Mucosa of descending colon (tissue), 3 donors: Measurements from ENCODE around the gene FGR. TPM values are rescaled to one million over a fixed set of nuclear protein-coding genes. Genes with fewer than 3 reads are reported as not detected.

ENCODE experiments used
- ATAC-seq: fragments of 200-7000 bp; cut with Tn5 transposase; one replicate; pipeline ENCODE4 v1.9.1; 2020; ENCODE audit warnings: mild to moderate bottlenecking, moderate library complexity
- DNase-seq, 3 donors: peaks; one replicate each; pipeline ENCODE4 v3.0.0-alpha.2; 2020
- H3K36me3 ChIP-seq: fragments of 200-600 bp; one replicate; pipeline ENCODE4 v1.8.0; 2021; ENCODE audit warnings: low read depth, mild to moderate bottlenecking
- H3K4me1 ChIP-seq: fragments of 200-600 bp; one replicate; pipeline ENCODE4 v1.8.0; 2021; ENCODE audit warnings: low read depth, mild to moderate bottlenecking
- H3K4me3 ChIP-seq: fragments of 200-600 bp; one replicate; pipeline ENCODE4 v1.8.0; 2021; ENCODE audit warnings: mild to moderate bottlenecking
- H3K9me3 ChIP-seq: fragments of 200-600 bp; one replicate; pipeline ENCODE4 v1.8.0; 2021; ENCODE audit warnings: mild to moderate bottlenecking
- intact Hi-C, 2 donors: fragments of 100-400 bp; cut with DNase I in 1 of 2; cut with micrococcal nuclease in 1 of 2; formaldehyde crosslinking; loops; one replicate each; pipeline versions ENCODE4 v1.11.0 to v1.11.1; 2022; cut with DNase I, micrococcal nuclease
- total RNA-seq, 3 donors: library from RNA; stranded (reverse); fragmentation: NEBNext Ultra II Directional in 2 of 3; extraction: Animal tissue kit (Norgen Biotek cat#: 25700) in 2 of 3; gene quantifications; one replicate each; pipeline versions ENCODE4 v1.2.1 to v1.2.4, GENCODE V29; 2021 to 2023
- TF ChIP-seq, protein P1 (sequence below): fragments of 200-600 bp; IDR thresholded peaks from one replicate; pipeline ENCODE4 v1.8.0; 2022; ENCODE audit warnings: antibody characterized with exemption, mild to moderate bottlenecking
- donor health status: DM: no; HTN: no; CAD: no; lungs with moderate emphysema.
- donor health status: DM: no; HTN: no; CAD: no.
- donor health status: DM: no; HTN: yes; CAD: no.

FGR gene
- total RNA-seq, 3 donors from 2014 or later = 2.3 to 5.7 (median 5.3) TPM

DNA sequence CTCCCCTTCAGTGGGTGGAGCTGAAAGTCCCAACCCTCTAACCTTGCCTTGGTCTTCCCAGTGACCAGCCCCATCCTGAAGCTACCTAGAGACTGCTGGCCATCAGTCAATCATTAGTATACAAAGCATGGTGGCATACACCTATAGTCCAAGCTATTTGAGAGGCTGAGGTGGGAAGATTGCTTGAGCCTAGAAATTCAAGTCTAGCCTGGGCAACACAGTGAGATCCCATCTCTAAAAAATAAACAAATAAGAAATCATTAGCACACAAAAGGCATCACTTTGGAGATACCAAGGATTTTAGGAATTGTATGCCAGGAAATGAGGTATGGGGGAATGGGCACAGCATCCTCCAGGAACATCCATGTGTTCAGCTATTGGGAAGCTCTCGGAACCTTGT, 41.4 kb upstream of the FGR start:
- DNase-seq = no peak
- intact Hi-C loops = no loop called here

DNA sequence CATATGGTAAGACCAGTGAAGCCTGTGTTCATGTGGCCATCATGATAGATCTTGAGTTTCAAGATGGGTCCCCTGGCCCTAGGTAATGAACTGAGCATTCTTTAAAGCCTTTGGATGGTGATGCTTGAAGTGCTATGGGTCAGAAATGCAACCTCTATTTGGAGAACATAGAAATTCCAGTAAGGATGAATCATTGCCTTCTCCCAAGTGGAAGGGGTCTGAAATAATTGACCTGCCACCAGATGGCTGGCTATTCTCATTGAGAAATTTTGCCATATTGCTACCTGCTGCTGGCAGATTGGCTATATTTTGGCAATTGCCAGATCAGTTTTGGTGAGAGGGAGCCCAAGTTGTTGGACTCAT, 37.7 kb upstream of the FGR start:
- TF ChIP-seq, protein P1, sequence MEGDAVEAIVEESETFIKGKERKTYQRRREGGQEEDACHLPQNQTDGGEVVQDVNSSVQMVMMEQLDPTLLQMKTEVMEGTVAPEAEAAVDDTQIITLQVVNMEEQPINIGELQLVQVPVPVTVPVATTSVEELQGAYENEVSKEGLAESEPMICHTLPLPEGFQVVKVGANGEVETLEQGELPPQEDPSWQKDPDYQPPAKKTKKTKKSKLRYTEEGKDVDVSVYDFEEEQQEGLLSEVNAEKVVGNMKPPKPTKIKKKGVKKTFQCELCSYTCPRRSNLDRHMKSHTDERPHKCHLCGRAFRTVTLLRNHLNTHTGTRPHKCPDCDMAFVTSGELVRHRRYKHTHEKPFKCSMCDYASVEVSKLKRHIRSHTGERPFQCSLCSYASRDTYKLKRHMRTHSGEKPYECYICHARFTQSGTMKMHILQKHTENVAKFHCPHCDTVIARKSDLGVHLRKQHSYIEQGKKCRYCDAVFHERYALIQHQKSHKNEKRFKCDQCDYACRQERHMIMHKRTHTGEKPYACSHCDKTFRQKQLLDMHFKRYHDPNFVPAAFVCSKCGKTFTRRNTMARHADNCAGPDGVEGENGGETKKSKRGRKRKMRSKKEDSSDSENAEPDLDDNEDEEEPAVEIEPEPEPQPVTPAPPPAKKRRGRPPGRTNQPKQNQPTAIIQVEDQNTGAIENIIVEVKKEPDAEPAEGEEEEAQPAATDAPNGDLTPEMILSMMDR = no peak
- ATAC-seq = no peak
- DNase-seq = no peak
- intact Hi-C loops = no loop called here
- Histone ChIP-seq H3K4me1 (peaks cover 13% of the 10 kb centered on the region), H3K36me3 (no peaks in the 10 kb centered on the region), H3K4me3 (no peak overlapping the region), H3K9me3 (no peaks in the 10 kb centered on the region)

More for the DNA sequence above, 41.4 kb upstream of the FGR start:
- no peak for ATAC-seq
- Histone ChIP-seq H3K9me3 (peaks cover 18% of the 10 kb centered on the region), H3K36me3 (no peaks in the 10 kb centered on the region), H3K4me1 (peaks cover 10% of the 10 kb centered on the region), H3K4me3 (no peak overlapping the region)
- TF ChIP-seq, protein P1 = no peak

DNA sequence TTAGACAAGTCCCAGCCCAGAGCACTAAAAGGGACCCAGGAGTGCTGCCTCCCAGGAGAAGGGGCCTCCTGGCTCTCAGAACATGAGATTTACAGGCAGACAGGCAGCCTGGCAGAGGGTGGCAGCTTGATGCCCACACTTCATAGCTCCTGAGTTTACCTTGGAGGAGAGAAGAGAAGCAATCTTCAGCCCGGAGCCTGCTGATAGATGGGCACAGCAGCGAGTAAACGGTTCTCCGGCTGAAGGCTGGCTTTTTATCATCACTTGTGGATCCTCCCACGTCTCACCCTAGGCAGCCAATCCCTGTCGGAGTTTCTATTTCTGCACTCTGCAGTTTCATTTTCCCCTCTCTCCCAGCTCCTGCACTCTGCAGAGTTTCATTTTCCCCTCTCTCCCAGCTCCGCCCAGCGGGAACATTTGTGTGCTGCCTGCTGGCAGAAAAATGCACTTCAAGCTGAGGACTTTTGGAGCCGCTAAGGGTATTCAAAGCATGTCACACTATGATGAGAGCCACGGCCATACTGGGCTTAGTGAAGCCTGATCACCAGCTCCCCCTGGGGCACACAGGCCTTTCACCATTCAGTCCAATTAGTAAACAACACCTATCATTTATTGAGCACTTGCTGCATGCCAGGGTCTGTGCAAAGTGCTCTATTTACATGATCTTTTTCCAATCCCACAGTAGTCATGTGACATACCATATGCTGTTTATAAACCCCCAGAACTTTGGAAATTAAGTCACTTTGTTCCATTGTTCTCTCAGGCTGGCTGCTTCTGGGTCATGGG, 37.2 kb upstream of the FGR start, which contains the start of gene IFI6:
Gene IFI6 (minus strand): TSS at position 229 of the 786 bp plus-strand sequence. CDS start 2,878 bp downstream, outside the sequence.
- Histone ChIP-seq H3K4me3 (no peak within 1 kb of the TSS), H3K36me3 (no peaks in the 10 kb centered on the region), H3K9me3 (no peaks in the 10 kb centered on the region), H3K4me1 (peaks cover 13% of the 10 kb centered on the region)
- ATAC-seq (peak; percentile 98), DNase-seq (peak; percentile 81 to 86 (median 82))
- intact Hi-C loops = no loop called here
- TF ChIP-seq, protein P1 = peak; percentile 33

DNA sequence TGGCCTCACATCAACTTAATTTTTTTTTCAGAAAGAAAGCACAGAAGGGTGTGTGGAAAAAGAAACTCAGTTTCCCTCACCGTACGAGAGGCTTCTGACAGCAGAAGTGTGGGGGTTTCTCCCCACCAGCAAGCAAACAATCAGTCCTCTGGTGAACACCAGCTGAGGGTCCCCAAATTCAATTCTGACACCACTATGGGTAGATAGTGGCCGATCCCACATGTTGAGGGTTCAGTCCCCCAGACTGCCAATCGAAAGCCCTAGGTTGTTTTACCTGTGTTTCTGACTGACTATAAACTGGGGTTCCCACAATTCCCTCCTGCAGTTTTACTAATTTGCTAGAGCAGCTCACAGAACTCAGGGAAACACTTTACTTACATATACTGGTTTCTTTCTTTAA, 34.9 kb upstream of the FGR start:
- Histone ChIP-seq H3K9me3 (no peaks in the 10 kb centered on the region), H3K36me3 (no peaks in the 10 kb centered on the region), H3K4me1 (peaks cover 13% of the 10 kb centered on the region), H3K4me3 (no peak overlapping the region)
- ATAC-seq (no peak), DNase-seq (no peak)
- TF ChIP-seq, protein P1 = no peak
- intact Hi-C loops = no loop called here

DNA sequence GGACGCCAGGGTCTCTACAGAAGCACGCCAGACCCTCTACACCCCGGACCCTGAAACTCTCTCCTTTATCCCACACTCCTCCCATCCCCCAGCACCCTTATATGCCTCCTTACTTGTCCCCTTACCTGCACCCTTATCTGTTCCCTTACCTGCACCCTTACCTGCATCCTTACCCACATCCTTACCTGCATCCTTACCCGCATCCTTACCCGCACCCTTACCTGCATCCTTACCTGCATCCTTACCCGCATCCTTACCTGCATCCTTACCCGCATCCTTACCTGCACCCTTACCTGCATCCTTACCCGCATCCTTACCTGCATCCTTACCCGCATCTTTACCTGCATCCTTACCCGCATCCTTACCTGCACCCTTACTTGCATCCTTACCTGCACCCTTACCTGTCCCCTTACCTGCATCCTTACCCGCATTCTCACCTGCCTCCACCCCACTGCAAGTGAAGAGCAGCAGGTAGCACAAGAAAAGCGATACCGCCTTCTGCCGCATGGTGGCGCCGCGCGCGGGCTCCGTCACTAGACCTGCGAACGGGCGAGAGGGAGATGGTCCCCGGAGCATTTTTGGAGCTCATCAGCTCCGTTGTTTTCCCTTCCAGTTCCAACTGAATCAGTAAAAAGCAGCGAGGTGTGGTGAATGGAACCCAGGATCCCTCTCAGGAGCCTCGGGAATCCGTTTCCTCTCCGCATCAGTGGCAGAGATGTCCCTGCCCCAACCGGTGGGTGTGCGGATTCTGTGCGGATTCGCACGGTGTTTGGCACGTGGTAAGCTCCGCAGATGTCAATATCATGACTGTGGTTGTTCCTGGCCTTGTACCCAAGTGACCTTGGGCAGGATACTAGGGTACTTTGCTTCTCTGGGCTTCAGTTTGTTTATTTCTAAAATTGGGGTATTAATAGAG, 34.1 kb upstream of the FGR start:
- peak; percentile 86 to 91 (median 90) for DNase-seq
- H3K4me3 ChIP-seq = no peak overlapping the region
- no peaks in the 10 kb centered on the region for H3K9me3 ChIP-seq
- no peaks in the 10 kb centered on the region for H3K36me3 ChIP-seq
- peak; percentile 67 for ATAC-seq
- peaks cover 13% of the 10 kb centered on the region for H3K4me1 ChIP-seq
- TF ChIP-seq, protein P1 = peak; percentile 93
- intact Hi-C loops = no loop called here
